Measurements from ENCODE around the gene ROR2. TPM values are rescaled to one million over a fixed set of nuclear protein-coding genes. Genes with fewer than 3 reads are reported as not detected.

Gene ROR2
- total RNA-seq, 2 donors from 2014 or later, result 24.7 to 28.4 TPM

GRCh38 chr9:91951944-91952520, 2.0 kb upstream of the ROR2 start:
- DNase-seq (ENCODE audit: low spot score), result no peak
- intact Hi-C loops (cut with DNase I), result loop anchor here in 1 of 2 donors (5.0 kb wide), 1 partner anchor 175 kb away; no protein-coding TSS in a partner anchor

GRCh38 chr9:91949392-91949945, 559 bp downstream of the ROR2 start:
- no peak for DNase-seq (ENCODE audit: low spot score)
- intact Hi-C loops (cut with DNase I), result loop anchor here (5.0 to 10.0 kb wide), 2 partner anchors 52 to 175 kb away; no protein-coding TSS in a partner anchor

GRCh38 chr9:91948597-91949391, 1.2 kb downstream of the ROR2 start:
- DNase-seq (ENCODE audit: low spot score), result no peak

GRCh38 chr9:91948101-91948596, 1.9 kb downstream of the ROR2 start:
- DNase-seq (ENCODE audit: low spot score), result no peak
- intact Hi-C loops (cut with DNase I), result loop anchor here (5.0 to 10.0 kb wide), 2 partner anchors 51 to 173 kb away; no protein-coding TSS in a partner anchor

More at GRCh38 chr9:91948597-91949391, 1.2 kb downstream of the ROR2 start:
- intact Hi-C loops (cut with DNase I), result loop anchor here (5.0 to 10.0 kb wide), 2 partner anchors 51 to 174 kb away; no protein-coding TSS in a partner anchor

- intact Hi-C loops (cut with DNase I), result loop anchor here (5.0 to 10.0 kb wide), 2 partner anchors 50 to 172 kb away; no protein-coding TSS in a partner anchor
- no peak for DNase-seq (ENCODE audit: low spot score)
These were observed 3.2 kb downstream of the ROR2 start for GRCh38 chr9:91946653-91947488.

GRCh38 chr9:91946196-91946595, 3.8 kb downstream of the ROR2 start:
- intact Hi-C loops (cut with DNase I), result loop anchor here (5.0 to 10.0 kb wide), 2 partner anchors 49 to 171 kb away; no protein-coding TSS in a partner anchor
- no peak for DNase-seq (ENCODE audit: low spot score)

GRCh38 chr9:91945277-91946085, 4.5 kb downstream of the ROR2 start:
- no peak for DNase-seq (ENCODE audit: low spot score)
- intact Hi-C loops (cut with DNase I), result loop anchor here (5.0 to 10.0 kb wide), 2 partner anchors 48 to 171 kb away; no protein-coding TSS in a partner anchor

- DNase-seq (ENCODE audit: low spot score), result no peak
- intact Hi-C loops (cut with DNase I), result loop anchor here (5.0 to 10.0 kb wide), 2 partner anchors 47 to 170 kb away; no protein-coding TSS in a partner anchor
These were observed 5.3 kb downstream of the ROR2 start for GRCh38 chr9:91944711-91945110.

GRCh38 chr9:91943478-91944470, 6.3 kb downstream of the ROR2 start:
- intact Hi-C loops (cut with DNase I), result loop anchor here in 1 of 2 donors (10.0 kb wide), 1 partner anchor 169 kb away; no protein-coding TSS in a partner anchor
- DNase-seq (ENCODE audit: low spot score), result no peak

GRCh38 chr9:91942201-91942600, 7.8 kb downstream of the ROR2 start:
- intact Hi-C loops (cut with DNase I), result loop anchor here in 1 of 2 donors (10.0 kb wide), 1 partner anchor 167 kb away; no protein-coding TSS in a partner anchor
- no peak for DNase-seq (ENCODE audit: low spot score)

GRCh38 chr9:91939978-91940377, 10.1 kb downstream of the ROR2 start:
- DNase-seq (ENCODE audit: low spot score), result no peak
- intact Hi-C loops (cut with DNase I), result loop anchor here in 1 of 2 donors (10.0 kb wide), 1 partner anchor 165 kb away; no protein-coding TSS in a partner anchor

- no peak for DNase-seq (ENCODE audit: low spot score)
- intact Hi-C loops (cut with DNase I), result no loop called here
These were observed 12.3 kb downstream of the ROR2 start for GRCh38 chr9:91937727-91938126.

- intact Hi-C loops (cut with DNase I), result no loop called here
These were observed 13.0 kb downstream of the ROR2 start for GRCh38 chr9:91937056-91937455.

GRCh38 chr9:91935805-91936514, 14.1 kb downstream of the ROR2 start:
- no peak for DNase-seq (ENCODE audit: low spot score)
- intact Hi-C loops (cut with DNase I), result no loop called here

More at GRCh38 chr9:91937056-91937455, 13.0 kb downstream of the ROR2 start:
- peak; percentile 4 for DNase-seq (ENCODE audit: low spot score)

- intact Hi-C loops (cut with DNase I), result no loop called here
These were observed 14.8 kb downstream of the ROR2 start for GRCh38 chr9:91935066-91935749.

More at GRCh38 chr9:91935066-91935749, 14.8 kb downstream of the ROR2 start:
- no peak for DNase-seq (ENCODE audit: low spot score)

Measured in posterior vena cava (tissue), 2 donors.